Measurements from ENCODE around the gene C10orf71. TPM values are rescaled to one million over a fixed set of nuclear protein-coding genes. Genes with fewer than 3 reads are reported as not detected.

C10orf71 gene
- polyA plus RNA-seq, 1 of the 3 experiments (the other 2 are of a cell fraction): not detected

- TF ChIP-seq SIN3A (IDR thresholded peaks at IDR 0.05; ENCODE audit: borderline replicate concordance, low read depth, low read length) (no peak), JUND (IDR thresholded peaks at IDR 0.05) (no peak), FOXM1 (IDR thresholded peaks at IDR 0.05; ENCODE audit: low read depth) (no peak)
Measured at GRCh38 chr10:49370326-49371100, 71.5 kb downstream of the C10orf71 start (continued).

GRCh38 chr10:49371967-49372366 is 73.0 kb downstream of the C10orf71 start:
- Histone ChIP-seq H3K27me3 (ENCODE audit: insufficient read depth) (no peaks in the 10 kb centered on the region), H3K9ac (no peak overlapping the region), H3K27ac (ENCODE audit: low read depth in 2 of 2, low read length in 1 of 2) (no peak overlapping the region), H3K4me2 (no peak overlapping the region), H2AFZ (ENCODE audit: low read depth) (no peak overlapping the region), H3F3A (replicated peaks; ENCODE audit: insufficient read depth) (no peaks in the 10 kb centered on the region), H3K4me3 (ENCODE audit: low read depth in 2 of 2, low read length in 1 of 2) (no peak overlapping the region), H4K20me1 (ENCODE audit: insufficient read depth) (no peaks in the 10 kb centered on the region), H3K9me2 (no peaks in the 10 kb centered on the region), H3K4me1 (ENCODE audit: control insufficient read depth in 1 of 2, insufficient read depth in 2 of 2, low read depth in 1 of 2, low read length in 1 of 2) (peaks cover 0 to 4% of the 10 kb centered on the region in 2 experiments; a peak in 1 of 4 replicates), H3K36me3 (replicated peaks in 1 of 2; ENCODE audit: control insufficient read depth in 1 of 2, insufficient read depth in 2 of 2, low read length in 1 of 2) (no peaks in the 10 kb centered on the region), H3K79me2 (ENCODE audit: insufficient read depth) (no peaks in the 10 kb centered on the region), H3K9me3 (no peaks in the 10 kb centered on the region)
- POLR2A ChIA-PET: no interaction called here
- CTCF ChIA-PET: interaction anchor here (0.7 to 1.3 kb wide), 2 partner anchors 12 to 373 kb away, joined by 3 read pairs; no protein-coding TSS in a partner anchor
- no peak for DNase-seq
- TF ChIP-seq EZH2phosphoT487 (IDR thresholded peaks at IDR 0.05; ENCODE audit: borderline replicate concordance, low read depth) (no peak), FOSL2 (IDR thresholded peaks at IDR 0.05; ENCODE audit: borderline replicate concordance, low read depth) (no peak), YY1 (IDR thresholded peaks at IDR 0.05; ENCODE audit: low read depth) (no peak), GABPA (IDR thresholded peaks at IDR 0.05; ENCODE audit: low read depth) (no peak), POLR2AphosphoS5 (IDR thresholded peaks at IDR 0.05; ENCODE audit: low read depth, low read length) (no peak), CHD2 (IDR thresholded peaks at IDR 0.05; ENCODE audit: low read length, partially characterized antibody) (no peak), FOXM1 (IDR thresholded peaks at IDR 0.05; ENCODE audit: low read depth) (no peak), SMC3 (IDR thresholded peaks at IDR 0.05; ENCODE audit: low read depth, low read length) (no peak)
- WGBS (ENCODE audit: low lambda C conversion rate): 15% methylated on average over 2 of the region's 3 CpGs

- POLR2A ChIA-PET: no interaction called here
Measured at GRCh38 chr10:49373361-49373760, 74.4 kb downstream of the C10orf71 start.

More at GRCh38 chr10:49373361-49373760, 74.4 kb downstream of the C10orf71 start:
- Histone ChIP-seq H3K9me2 (no peaks in the 10 kb centered on the region), H3K36me3 (replicated peaks in 1 of 2; ENCODE audit: control insufficient read depth in 1 of 2, insufficient read depth in 2 of 2, low read length in 1 of 2) (no peaks in the 10 kb centered on the region), H3F3A (replicated peaks; ENCODE audit: insufficient read depth) (no peaks in the 10 kb centered on the region), H3K9ac (no peak overlapping the region), H3K4me1 (ENCODE audit: control insufficient read depth in 1 of 2, insufficient read depth in 2 of 2, low read depth in 1 of 2, low read length in 1 of 2) (peaks cover 0 to 4% of the 10 kb centered on the region in 2 experiments; a peak in 1 of 4 replicates), H2AFZ (ENCODE audit: low read depth) (no peak overlapping the region), H3K4me3 (ENCODE audit: low read depth in 2 of 2, low read length in 1 of 2) (no peak overlapping the region), H3K4me2 (no peak overlapping the region), H3K79me2 (ENCODE audit: insufficient read depth) (no peaks in the 10 kb centered on the region), H3K27me3 (ENCODE audit: insufficient read depth) (no peaks in the 10 kb centered on the region), H3K27ac (ENCODE audit: low read depth in 2 of 2, low read length in 1 of 2) (no peak overlapping the region), H3K9me3 (no peaks in the 10 kb centered on the region), H4K20me1 (ENCODE audit: insufficient read depth) (no peaks in the 10 kb centered on the region)
- TF ChIP-seq MEF2A (IDR thresholded peaks at IDR 0.05; ENCODE audit: borderline replicate concordance, low read depth) (no peak), ZBTB33 (IDR thresholded peaks at IDR 0.05; ENCODE audit: borderline replicate concordance, low read depth) (no peak), PBX3 (IDR thresholded peaks at IDR 0.05) (no peak), RFX5 (IDR thresholded peaks at IDR 0.05; ENCODE audit: low read length) (no peak), USF2 (IDR thresholded peaks at IDR 0.05; ENCODE audit: borderline replicate concordance, low read depth, low read length) (no peak), TEAD4 (IDR thresholded peaks at IDR 0.05; ENCODE audit: borderline replicate concordance, insufficient read depth) (no peak), SMC3 (IDR thresholded peaks at IDR 0.05; ENCODE audit: low read depth, low read length) (no peak), YY1 (IDR thresholded peaks at IDR 0.05; ENCODE audit: low read depth) (no peak), NFIC (IDR thresholded peaks at IDR 0.05; ENCODE audit: borderline replicate concordance) (no peak), MAX (IDR thresholded peaks at IDR 0.05; ENCODE audit: low read depth) (no peak), TCF12 (IDR thresholded peaks at IDR 0.05) (no peak), MXI1 (IDR thresholded peaks at IDR 0.05; ENCODE audit: low read depth, low read length) (no peak), ELF1 (IDR thresholded peaks at IDR 0.05) (no peak)
- no peak for DNase-seq
- WGBS (ENCODE audit: low lambda C conversion rate): 67% methylated on average over 5 of the region's 5 CpGs
- CTCF ChIA-PET: interaction anchor here (1.3 kb wide), 1 partner anchor 10 kb away, joined by 3 read pairs; no protein-coding TSS in a partner anchor

Measured in SK-N-SH (cell line).